SK-N-SH (cell line): Measurements from ENCODE around the gene MYL5. TPM values are rescaled to one million over a fixed set of nuclear protein-coding genes. Genes with fewer than 3 reads are reported as not detected.

Experiments used
- CTCF ChIA-PET: fragments of 300-600, 350-600 bp; formaldehyde crosslinking; extraction: SDS; loops from one replicate; lab custom pipeline; 2021; lab: Yijun Ruan, JAX
- POLR2A ChIA-PET: fragments of 350-600 bp; sonication (Branson Sonifier 250); formaldehyde crosslinking; extraction: SDS; loops from one replicate; lab custom pipeline; 2020; ENCODE audit warnings: antibody characterized with exemption, inconsistent platforms; lab: Yijun Ruan, JAX
- DNase-seq: peaks from one replicate; pipeline ENCODE4 v3.0.0; 2012
- H2AFZ ChIP-seq: fragments of 200-600 bp; sonication (generic); 2 replicates; pipeline ENCODE4 v1.8.1; 2016; ENCODE audit warnings: antibody characterized with exemption, mild to moderate bottlenecking, low read depth
- H3F3A ChIP-seq: fragments of 200-600 bp; sonication (generic); replicated peaks from 2 replicates; pipeline ENCODE3; 2016; ENCODE audit warnings: antibody characterized with exemption, mild to moderate bottlenecking; ENCODE audit not compliant: insufficient read depth
- H3K27ac ChIP-seq, 2 experiments: fragments of 200-500 bp in 1 of 2; fragments of 200-600 bp in 1 of 2; sonication (Bioruptor generic) in 1 of 2; sonication (generic), shearing (Covaris generic) in 1 of 2; 2 replicates each; pipeline versions ENCODE4 v1.5.1 to v1.6.1; 2014 to 2016; ENCODE audit warnings: low read depth in 2 of 2, inconsistent platforms in 1 of 2, low read length in 1 of 2, mild to moderate bottlenecking in 1 of 2, mixed read lengths in 1 of 2
- H3K27me3 ChIP-seq: fragments of 200-600 bp; sonication (generic), shearing (Covaris generic); 2 replicates; pipeline ENCODE4 v1.6.1; 2016; ENCODE audit warnings: mixed run types; ENCODE audit not compliant: insufficient read depth
- H3K36me3 ChIP-seq, 2 experiments: fragments of 200-500 bp in 1 of 2; fragments of 200-600 bp in 1 of 2; sonication (Bioruptor generic) in 1 of 2; sonication (generic) in 1 of 2; replicated peaks in 1 of 2; 2 replicates each; pipeline versions ENCODE3 to v1.5.1; 2014 to 2016; ENCODE audit warnings: low read length in 1 of 2, mild to moderate bottlenecking in 1 of 2; ENCODE audit not compliant: insufficient read depth in 2 of 2, control insufficient read depth in 1 of 2
- H3K4me1 ChIP-seq, 2 experiments: fragments of 200-500 bp in 1 of 2; fragments of 200-600 bp in 1 of 2; sonication (Bioruptor generic) in 1 of 2; sonication (generic), shearing (Covaris generic) in 1 of 2; 2 replicates each; pipeline versions ENCODE4 v1.5.1 to v1.6.1; 2014 to 2016; ENCODE audit warnings: low read depth in 1 of 2, low read length in 1 of 2, mixed run types in 1 of 2; ENCODE audit not compliant: insufficient read depth in 2 of 2, control insufficient read depth in 1 of 2
- H3K4me2 ChIP-seq: fragments of 200-600 bp; sonication (generic), shearing (Covaris generic); 2 replicates; pipeline ENCODE4 v1.6.1; 2017; ENCODE audit warnings: mixed run types
- H3K4me3 ChIP-seq, 2 experiments: fragments of 200-500 bp in 1 of 2; fragments of 200-600 bp in 1 of 2; sonication (Bioruptor generic) in 1 of 2; sonication (generic), shearing (Covaris generic) in 1 of 2; 2 replicates each; pipeline versions ENCODE4 v1.5.1 to v1.8.1; 2014 to 2016; ENCODE audit warnings: low read depth in 2 of 2, inconsistent platforms in 1 of 2, low read length in 1 of 2, mild to moderate bottlenecking in 1 of 2, mixed read lengths in 1 of 2, moderate library complexity in 1 of 2
- H3K79me2 ChIP-seq: fragments of 200-600 bp; sonication (generic); 2 replicates; pipeline ENCODE4 v1.8.1; 2017; ENCODE audit warnings: mild to moderate bottlenecking; ENCODE audit not compliant: insufficient read depth
- H3K9ac ChIP-seq: fragments of 200-600 bp; sonication (generic); 2 replicates; pipeline ENCODE4 v1.6.1; 2017; ENCODE audit warnings: mixed run types
- H3K9me2 ChIP-seq: fragments of 200-600 bp; sonication (generic); 2 replicates; pipeline ENCODE4 v1.6.1; 2017; ENCODE audit warnings: mixed run types
- H3K9me3 ChIP-seq: fragments of 200-600 bp; sonication (generic); 2 replicates; pipeline ENCODE4 v1.6.1; 2017; ENCODE audit warnings: mixed run types, mild to moderate bottlenecking, moderate library complexity
- H4K20me1 ChIP-seq: fragments of 200-600 bp; sonication (generic); 2 replicates; pipeline ENCODE4 v1.6.1; 2017; ENCODE audit warnings: mild to moderate bottlenecking, mixed run types; ENCODE audit not compliant: insufficient read depth
- CTCF ChIP-seq: fragments of 200-600 bp; sonication (generic); IDR thresholded peaks from 2 replicates; pipeline ENCODE4 v1.6.1; 2017; ENCODE audit warnings: antibody characterized with exemption, mild to moderate bottlenecking, moderate library complexity
- ELF1 ChIP-seq: IDR thresholded peaks from 2 replicates; pipeline ENCODE4 v1.4.0; 2012
- GATA2 ChIP-seq: sonication (generic); formaldehyde crosslinking; IDR thresholded peaks from 2 replicates; pipeline ENCODE4 v1.5.0; 2020; ENCODE audit warnings: mild to moderate bottlenecking, missing genetic modification reagents
- IRF3 ChIP-seq: fragments of 150-350 bp; IDR thresholded peaks from 2 replicates; pipeline ENCODE4 v1.6.1; 2016; ENCODE audit warnings: mild to moderate bottlenecking, low read depth, low read length
- MEF2A ChIP-seq: IDR thresholded peaks from 2 replicates; pipeline ENCODE4 v1.4.0; 2012; ENCODE audit warnings: low read depth, borderline replicate concordance
- MXI1 ChIP-seq: IDR thresholded peaks from 2 replicates; pipeline ENCODE4 v1.6.1; 2012; ENCODE audit warnings: mild to moderate bottlenecking, low read depth, low read length, improper control_type of control experiment
- NFIC ChIP-seq: IDR thresholded peaks from 2 replicates; pipeline ENCODE4 v1.4.0; 2012; ENCODE audit warnings: borderline replicate concordance
- REST ChIP-seq: IDR thresholded peaks from 2 replicates; pipeline ENCODE4 v1.6.1; 2012; ENCODE audit warnings: mild to moderate bottlenecking, low read depth, low read length, moderate library complexity
- RXRA ChIP-seq: IDR thresholded peaks from 2 replicates; pipeline ENCODE4 v1.4.0; 2012; ENCODE audit warnings: low read depth, mild to moderate bottlenecking, borderline replicate concordance
- SIN3A ChIP-seq: IDR thresholded peaks from 2 replicates; pipeline ENCODE4 v1.6.1; 2012; ENCODE audit warnings: low read depth, mild to moderate bottlenecking, low read length, moderate library complexity, borderline replicate concordance
- SMC3 ChIP-seq: IDR thresholded peaks from 2 replicates; pipeline ENCODE4 v1.6.1; 2012; ENCODE audit warnings: low read depth, low read length, improper control_type of control experiment
- TAF1 ChIP-seq: IDR thresholded peaks from 2 replicates; pipeline ENCODE4 v1.6.1; 2012; ENCODE audit warnings: low read depth, mild to moderate bottlenecking, low read length, moderate library complexity, borderline replicate concordance
- USF2 ChIP-seq: fragments of 150-350 bp; IDR thresholded peaks from 2 replicates; pipeline ENCODE4 v1.6.1; 2017; ENCODE audit warnings: antibody characterized with exemption, low read length, low read depth, borderline replicate concordance
- YY1 ChIP-seq: IDR thresholded peaks from 2 replicates; pipeline ENCODE4 v1.4.0; 2012; ENCODE audit warnings: low read depth, mild to moderate bottlenecking
- WGBS: methylation state at CpG from one replicate; pipeline ENCODE4 v1.1.6; 2017; ENCODE audit warnings: low lambda C conversion rate; 5-methylcytosine and 5-hydroxymethylcytosine counted together
- polyA plus RNA-seq, 3 experiments: library from polyadenylated mRNA; depleted of rRNA; stranded (reverse); fragments of >200 nt; gene quantifications; 2 replicates each; pipeline ENCODE4 v1.2.3, GENCODE V29; 2012

Gene MYL5
- polyA plus RNA-seq, 1 of the 3 experiments (the other 2 are of a cell fraction), result 46.9 TPM

- Histone ChIP-seq H3F3A (no peaks in the 10 kb centered on the region), H3K9ac (no peak overlapping the region), H4K20me1 (no peaks in the 10 kb centered on the region), H3K4me1 (peaks cover 0 to 22% of the 10 kb centered on the region in 2 experiments; a peak in 1 of 4 replicates), H3K4me2 (no peak overlapping the region), H3K9me2 (no peaks in the 10 kb centered on the region), H2AFZ (no peak overlapping the region), H3K27ac (no peak overlapping the region), H3K9me3 (no peaks in the 10 kb centered on the region)
- CTCF ChIA-PET, result interaction anchor here (2.1 to 2.2 kb wide), 2 partner anchors 17 to 64 kb away, joined by 5 to 10 read pairs; no protein-coding TSS in a partner anchor
- POLR2A ChIA-PET, result interaction anchor here (1.6 kb wide), 1 partner anchor 18 kb away, joined by 4 read pairs; no protein-coding TSS in a partner anchor
- whole genome bisulfite sequencing, result 74% methylated on average over 6 of the region's 28 CpGs
- TF ChIP-seq YY1 (no peak), REST (no peak), TAF1 (no peak), CTCF (no peak), NFIC (no peak), SMC3 (no peak), ELF1 (no peak), IRF3 (no peak)
- TF ChIP-seq, all 33 proteins: peak for 0
- Histone ChIP-seq H3K4me3 (no peak overlapping the region), H3K79me2 (no peaks in the 10 kb centered on the region), H3K27me3 (no peaks in the 10 kb centered on the region), H3K36me3 (peaks cover 2 to 13% of the 10 kb centered on the region in 2 experiments)
- DNase-seq, result no peak
Observed at GRCh38 chr4:666822-667544, 7.4 kb upstream of the MYL5 start.

- no peaks in the 10 kb centered on the region for H3K9me2 ChIP-seq
- ChIA-PET POLR2A (no interaction called here), CTCF (interaction anchor here (2.2 kb wide), 1 partner anchor 64 kb away, joined by 5 read pairs; no protein-coding TSS in a partner anchor)
- H3K9ac ChIP-seq, result no peak overlapping the region
- TF ChIP-seq MXI1, result no peak
- TF ChIP-seq SIN3A, result no peak
- TF ChIP-seq TAF1, result no peak
- no peak for TF ChIP-seq GATA2 (CRISPR knock-in tag)
- no peak for TF ChIP-seq RXRA
- TF ChIP-seq USF2, result no peak
- no peak for TF ChIP-seq MEF2A
- H3F3A ChIP-seq, result no peaks in the 10 kb centered on the region
- H3K27ac ChIP-seq, result no peak overlapping the region
- no peaks in the 10 kb centered on the region for H4K20me1 ChIP-seq
- peaks cover 0 to 22% of the 10 kb centered on the region in 2 experiments; a peak in 1 of 4 replicates for H3K4me1 ChIP-seq
- no peak overlapping the region for H2AFZ ChIP-seq
- no peak overlapping the region for H3K4me3 ChIP-seq
- H3K9me3 ChIP-seq, result no peaks in the 10 kb centered on the region
- H3K4me2 ChIP-seq, result no peak overlapping the region
- H3K79me2 ChIP-seq, result no peaks in the 10 kb centered on the region
- no peaks in the 10 kb centered on the region for H3K27me3 ChIP-seq
- H3K36me3 ChIP-seq, result peaks cover 7 to 18% of the 10 kb centered on the region in 2 experiments
- 83% methylated on average over 8 of the region's 10 CpGs for WGBS
- DNase-seq, result no peak
Observed at GRCh38 chr4:667545-667925, 6.8 kb upstream of the MYL5 start.
